ENCODE results near the gene MYT1.

Gene MYT1

DNA sequence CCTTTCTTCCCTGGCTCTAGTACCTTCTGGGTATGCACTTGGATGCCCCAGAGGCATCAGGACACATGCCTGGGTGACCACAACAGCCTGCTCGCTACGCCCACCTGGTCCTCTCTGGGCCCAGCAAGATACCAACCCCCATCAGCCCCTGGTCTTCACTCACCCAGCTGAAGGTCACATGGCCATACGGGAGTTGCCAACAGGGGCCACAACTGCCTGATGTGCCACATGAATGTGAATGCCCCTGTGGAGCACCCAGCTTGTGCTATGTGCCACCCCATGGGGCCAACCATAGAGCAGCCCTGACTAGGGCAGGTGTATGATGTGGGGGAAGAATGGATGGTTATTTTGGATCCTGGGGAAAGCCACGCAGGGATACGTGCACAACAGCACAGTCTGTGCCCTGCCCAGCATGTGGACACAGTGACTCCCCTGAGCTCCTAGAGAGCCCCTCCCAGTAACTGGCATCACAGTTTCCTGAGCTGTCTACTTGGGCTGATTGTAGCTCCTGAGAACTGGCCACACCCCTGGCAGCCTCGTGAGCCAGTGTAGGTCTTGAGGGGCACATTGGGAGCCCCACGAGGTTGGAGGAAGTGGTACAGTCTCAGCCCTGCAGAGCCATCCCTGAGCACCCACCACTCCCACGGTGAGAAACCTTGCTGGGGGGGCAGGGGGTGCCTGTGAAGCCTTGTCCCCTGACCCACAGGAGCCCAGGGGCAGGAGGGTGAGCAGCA lies 80.8 kb downstream of the MYT1 start:
- ChIA-PET POLR2A (no interaction called here), CTCF (no interaction called here)
- H3K4me3 ChIP-seq (ENCODE audit: low read depth, low read length), result no peak overlapping the region
- TF ChIP-seq, protein P1, sequence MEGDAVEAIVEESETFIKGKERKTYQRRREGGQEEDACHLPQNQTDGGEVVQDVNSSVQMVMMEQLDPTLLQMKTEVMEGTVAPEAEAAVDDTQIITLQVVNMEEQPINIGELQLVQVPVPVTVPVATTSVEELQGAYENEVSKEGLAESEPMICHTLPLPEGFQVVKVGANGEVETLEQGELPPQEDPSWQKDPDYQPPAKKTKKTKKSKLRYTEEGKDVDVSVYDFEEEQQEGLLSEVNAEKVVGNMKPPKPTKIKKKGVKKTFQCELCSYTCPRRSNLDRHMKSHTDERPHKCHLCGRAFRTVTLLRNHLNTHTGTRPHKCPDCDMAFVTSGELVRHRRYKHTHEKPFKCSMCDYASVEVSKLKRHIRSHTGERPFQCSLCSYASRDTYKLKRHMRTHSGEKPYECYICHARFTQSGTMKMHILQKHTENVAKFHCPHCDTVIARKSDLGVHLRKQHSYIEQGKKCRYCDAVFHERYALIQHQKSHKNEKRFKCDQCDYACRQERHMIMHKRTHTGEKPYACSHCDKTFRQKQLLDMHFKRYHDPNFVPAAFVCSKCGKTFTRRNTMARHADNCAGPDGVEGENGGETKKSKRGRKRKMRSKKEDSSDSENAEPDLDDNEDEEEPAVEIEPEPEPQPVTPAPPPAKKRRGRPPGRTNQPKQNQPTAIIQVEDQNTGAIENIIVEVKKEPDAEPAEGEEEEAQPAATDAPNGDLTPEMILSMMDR (IDR thresholded peaks at IDR 0.05; ENCODE audit: insufficient read depth, low read length, missing control alignments), result no peak
- DNase-seq (ENCODE audit: low read depth, low spot score), result no peak

DNA sequence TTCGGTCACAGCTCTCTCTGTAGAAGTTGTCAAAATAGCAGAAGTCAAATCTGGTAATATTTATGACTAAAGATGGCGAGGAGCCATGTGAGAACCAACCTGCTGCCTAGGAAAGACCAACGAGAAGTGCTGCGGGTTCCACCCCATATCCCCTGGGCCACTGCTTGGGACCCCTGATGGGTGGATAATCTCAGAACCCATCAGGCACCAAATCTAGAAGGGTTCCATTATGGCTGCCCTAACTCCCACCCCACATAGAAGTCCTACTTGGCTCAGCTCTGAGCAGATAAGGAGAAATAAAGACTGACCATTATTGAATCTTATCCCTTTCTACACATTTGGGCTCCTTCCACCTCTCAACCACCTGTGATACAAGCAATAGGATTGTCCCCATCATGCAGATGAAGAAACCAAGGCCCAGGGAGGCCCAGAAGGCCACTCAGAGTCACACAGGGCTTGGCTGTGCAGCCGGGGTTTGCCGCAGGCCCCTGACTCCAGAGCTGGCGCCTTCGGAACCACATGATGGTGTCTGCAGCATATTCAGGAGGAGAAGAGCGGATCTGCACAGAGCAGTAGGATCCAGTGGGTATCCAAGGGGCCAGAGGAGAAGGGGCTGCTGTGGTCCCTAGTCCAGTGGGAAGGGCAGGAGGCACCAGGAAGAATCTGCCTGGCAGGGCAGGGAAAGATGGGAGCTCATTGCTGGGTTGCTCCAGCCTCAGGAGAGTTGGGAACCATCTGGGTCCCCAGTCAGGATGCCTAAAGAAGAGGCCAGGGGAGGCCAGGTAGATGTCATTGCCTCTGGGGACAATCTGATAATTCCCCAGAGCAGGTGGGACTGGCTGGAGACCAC lies 81.7 kb downstream of the MYT1 start:
- no peak for DNase-seq (ENCODE audit: low read depth, low spot score)
- H3K4me3 ChIP-seq (ENCODE audit: low read depth, low read length), result no peak overlapping the region
- TF ChIP-seq, protein P1 (IDR thresholded peaks at IDR 0.05; ENCODE audit: insufficient read depth, low read length, missing control alignments), result no peak
- POLR2A ChIA-PET, result interaction anchor here (1.2 kb wide), 1 partner anchor 10 kb away, joined by 3 read pairs; the partner anchor contains the start of gene PCMTD2
- CTCF ChIA-PET, result no interaction called here

DNA sequence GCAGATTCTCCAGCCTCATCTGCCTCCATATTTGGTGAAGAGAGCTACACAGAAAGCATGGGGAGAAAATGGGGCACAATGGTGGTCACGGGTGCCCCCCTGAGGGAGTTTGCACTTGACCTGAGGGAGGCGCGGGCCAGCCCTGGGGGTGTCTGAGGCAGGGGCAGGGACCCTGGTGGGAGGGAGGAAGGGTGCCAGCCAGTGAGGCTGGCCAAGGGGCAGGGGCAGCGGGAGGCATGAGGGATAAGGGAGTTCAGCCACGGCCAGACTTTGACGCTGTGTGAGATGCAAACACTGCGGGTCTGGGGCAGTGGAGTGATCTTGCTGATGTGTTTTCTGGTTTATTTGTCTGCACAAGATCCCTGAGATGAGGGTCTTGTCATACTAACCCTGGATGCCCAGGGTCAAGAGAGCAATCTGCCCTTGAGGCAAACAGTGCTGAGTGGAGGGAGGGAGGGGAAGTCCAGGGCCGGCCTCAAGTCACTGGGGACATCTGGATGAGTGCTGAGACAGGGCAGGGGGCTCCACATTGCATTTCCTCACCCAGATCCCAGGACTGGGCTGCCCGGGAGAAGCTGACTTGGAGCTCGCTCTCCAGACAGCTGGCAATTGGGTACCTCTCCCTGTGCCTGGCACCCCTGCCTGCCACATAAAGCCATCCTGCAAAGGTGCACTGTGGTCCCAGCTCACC lies 82.5 kb downstream of the MYT1 start:
- ChIA-PET CTCF (no interaction called here), POLR2A (interaction anchor here (1.2 kb wide), 1 partner anchor 9 kb away, joined by 3 read pairs; the partner anchor contains the start of gene PCMTD2)
- no peak for DNase-seq (ENCODE audit: low read depth, low spot score)
- no peak overlapping the region for H3K4me3 ChIP-seq (ENCODE audit: low read depth, low read length)
- TF ChIP-seq, protein P1 (IDR thresholded peaks at IDR 0.05; ENCODE audit: insufficient read depth, low read length, missing control alignments), result no peak

DNA sequence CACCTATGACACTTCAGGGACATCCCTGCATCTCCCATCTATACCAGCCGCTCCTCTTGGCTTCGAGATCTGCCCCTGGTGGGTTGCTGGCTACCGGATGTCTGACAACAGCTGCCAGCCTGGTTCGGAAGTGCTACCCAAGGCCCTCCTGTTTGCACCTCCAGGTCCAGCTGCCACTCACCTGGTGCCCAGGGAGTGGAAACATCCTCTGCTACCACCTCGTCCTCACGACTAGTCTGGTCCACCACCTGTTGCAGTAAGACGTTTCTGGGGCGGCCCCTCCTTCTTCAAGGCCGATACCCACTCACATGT lies 83.0 kb downstream of the MYT1 start:
- ChIA-PET CTCF (no interaction called here), POLR2A (no interaction called here)
- TF ChIP-seq, protein P1 (IDR thresholded peaks at IDR 0.05; ENCODE audit: insufficient read depth, low read length, missing control alignments), result no peak
- no peak for DNase-seq (ENCODE audit: low read depth, low spot score)
- no peak overlapping the region for H3K4me3 ChIP-seq (ENCODE audit: low read depth, low read length)

DNA sequence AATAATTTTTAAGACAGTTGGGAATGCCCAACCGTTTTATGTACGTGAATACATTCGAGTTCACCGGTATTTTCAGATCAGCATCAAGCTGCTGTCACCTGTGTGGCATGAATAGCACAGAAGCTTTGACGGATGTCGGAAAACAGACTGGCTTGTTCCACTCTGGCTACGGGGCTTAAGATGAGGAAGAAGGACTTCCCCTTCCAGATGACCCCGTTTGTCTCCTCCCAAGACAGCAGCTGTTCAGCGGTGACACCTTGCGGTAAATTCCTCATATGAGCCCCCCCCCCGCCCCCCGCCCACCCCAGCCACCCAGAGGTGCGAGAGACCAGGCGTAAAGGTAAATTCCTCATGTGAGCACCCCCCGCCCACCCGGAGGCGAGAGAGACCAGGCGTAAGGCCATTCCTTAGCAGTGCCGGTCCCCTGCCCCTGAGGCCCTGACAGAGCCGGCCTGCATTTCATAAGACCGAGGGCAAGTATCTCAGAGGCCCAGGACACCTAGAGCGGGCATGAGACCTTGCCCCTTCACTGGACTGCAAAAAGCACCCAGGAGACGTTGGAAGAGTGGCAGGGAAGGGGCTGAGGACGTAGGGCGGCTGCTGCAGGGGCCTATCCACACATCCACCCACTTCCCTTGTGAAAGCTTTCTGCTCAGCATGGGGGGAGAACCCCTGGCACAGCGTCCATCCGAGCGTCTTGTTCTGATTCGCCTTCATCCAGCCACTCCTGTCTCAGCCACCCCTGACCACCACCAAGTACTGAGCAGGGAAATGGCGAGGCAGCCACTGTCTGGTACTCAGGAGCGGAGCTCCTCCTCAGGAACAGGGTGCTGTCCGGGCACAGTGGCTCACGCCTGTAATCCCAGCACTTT lies 84.0 kb downstream of the MYT1 start:
- TF ChIP-seq, protein P1 (IDR thresholded peaks at IDR 0.05; ENCODE audit: insufficient read depth, low read length, missing control alignments), result no peak
- ChIA-PET POLR2A (no interaction called here), CTCF (no interaction called here)
- no peak for DNase-seq (ENCODE audit: low read depth, low spot score)
- H3K4me3 ChIP-seq (ENCODE audit: low read depth, low read length), result no peak overlapping the region

Measured in AG04449 (cell line).